NT2/D1 (cell line): ENCODE results near the gene TAF8.

Experiments used
- SUZ12 ChIP-seq: IDR thresholded peaks from 2 replicates; pipeline ENCODE4 v1.6.1; 2011; ENCODE audit not compliant: insufficient read length, insufficient read depth; ENCODE audit errors: extremely low read depth
- YY1 ChIP-seq: IDR thresholded peaks from 2 replicates; pipeline ENCODE4 v1.6.1; 2011; ENCODE audit not compliant: insufficient read length, insufficient read depth

DNA sequence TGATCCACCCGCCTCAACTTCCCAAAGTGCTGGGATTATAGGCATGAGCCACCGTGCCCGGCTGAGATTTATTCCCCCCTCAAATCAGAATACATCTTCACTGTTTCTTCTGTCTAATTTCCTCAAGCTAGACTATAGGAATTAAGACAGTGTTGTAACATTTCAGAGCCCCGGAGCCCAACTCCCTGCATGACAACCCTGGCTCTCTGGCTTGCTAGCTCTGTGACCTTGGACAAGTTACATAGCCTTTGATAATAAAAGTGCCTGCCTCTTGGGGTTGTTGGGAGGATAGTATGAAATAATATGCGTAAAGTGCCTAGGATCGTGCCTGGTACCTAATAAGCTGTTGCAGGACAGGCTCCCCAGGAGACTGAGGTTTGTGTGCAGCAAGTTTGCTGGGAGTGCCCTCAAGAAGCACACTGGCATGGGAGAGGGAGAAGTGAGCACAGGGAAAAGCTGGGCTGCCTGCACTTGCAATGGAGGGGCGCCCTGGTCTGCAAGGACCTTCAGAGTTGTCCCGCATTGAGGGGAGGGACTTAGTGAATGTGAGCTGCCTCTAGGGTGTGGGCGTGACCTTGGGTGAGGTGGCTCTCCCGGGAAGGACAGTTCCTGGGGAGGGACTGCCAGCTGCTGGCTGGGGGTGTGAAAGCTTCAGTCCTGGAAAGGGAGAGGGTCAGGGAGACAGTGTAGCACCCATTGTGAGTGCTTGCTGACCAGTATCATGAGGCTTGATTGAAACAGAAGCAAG lies 43.4 kb downstream of the TAF8 start:
- TF ChIP-seq YY1: no peak
- no peak for TF ChIP-seq SUZ12
